K562 (cell line): Measurements from ENCODE around the gene PCDH9. TPM values are rescaled to one million over a fixed set of nuclear protein-coding genes. Genes with fewer than 3 reads are reported as not detected.

Source experiments
- ATAC-seq: fragments of 200-7000 bp; cut with Tn5 transposase; 3 replicates; pipeline ENCODE4 v1.9.1; 2020; ENCODE audit warnings: moderate library complexity
- BruUV-seq: library from RNA; stranded (reverse); fragments of 400-500 nt; replicated peaks from 2 replicates; lab custom pipeline; 2021; lab: Mats Ljungman, UMichigan
- CTCF ChIA-PET: fragments of 300-600 bp; formaldehyde crosslinking; extraction: SDS; loops from one replicate; lab custom pipeline; 2021; ENCODE audit warnings: low intra/inter-chr PET ratio; lab: Yijun Ruan, JAX
- POLR2A ChIA-PET: fragments of 300-600, 350-650 bp; sonication (Branson Sonifier 250); formaldehyde crosslinking; extraction: SDS; loops from one replicate; lab custom pipeline; 2021; ENCODE audit warnings: antibody characterized with exemption, inconsistent platforms; lab: Yijun Ruan, JAX
- DNase-seq, 4 experiments: peaks; one replicate each; pipeline versions ENCODE4 v3.0.0 to v3.0.0-alpha.2; 2011 to 2018; ENCODE audit warnings: low spot score in 3 of 4, mixed read lengths in 3 of 4; ENCODE audit errors: extremely low read depth in 1 of 4
- FAIRE-seq: peaks from 2 replicates; lab custom pipeline; 2011; peaks lifted over from hg19 to GRCh38; lab: Jason Lieb, UNC
- H2AFZ ChIP-seq: 2 replicates; pipeline ENCODE4 v1.6.0; 2011; ENCODE audit warnings: low read depth, low read length, control low read depth, inconsistent platforms
- H3K27ac ChIP-seq: fragments of 200-600 bp; 3 replicates; pipeline ENCODE4 v1.8.0; 2011; ENCODE audit warnings: low read depth, mild to moderate bottlenecking, control low read depth, inconsistent platforms, low read length, moderate library complexity, mixed read lengths; ENCODE audit errors: extremely low read depth
- H3K27me3 ChIP-seq, 2 experiments: fragments of 300-600 bp in 1 of 2; 2 replicates in 1 of 2; 3 replicates in 1 of 2; pipeline versions ENCODE4 v1.6.0 to v1.8.0; 2011; ENCODE audit warnings: inconsistent platforms in 2 of 2, low read length in 2 of 2, mild to moderate bottlenecking in 1 of 2, mixed read lengths in 1 of 2, moderate library complexity in 1 of 2; ENCODE audit not compliant: control insufficient read depth in 2 of 2, insufficient read depth in 2 of 2
- H3K36me3 ChIP-seq: fragments of 300-600 bp; 3 replicates; pipeline ENCODE4 v1.8.0; 2011; ENCODE audit warnings: mild to moderate bottlenecking, low read length, inconsistent platforms; ENCODE audit not compliant: control insufficient read depth, insufficient read depth
- H3K4me1 ChIP-seq, 2 experiments: fragments of 200-600 bp in 1 of 2; replicated peaks in 1 of 2; 2 replicates in 1 of 2; 3 replicates in 1 of 2; pipeline versions ENCODE4 v1.5.1 to v1.8.0; 2011; ENCODE audit warnings: inconsistent platforms in 2 of 2, low read length in 2 of 2, mild to moderate bottlenecking in 1 of 2, mixed read lengths in 1 of 2, moderate library complexity in 1 of 2; ENCODE audit not compliant: control insufficient read depth in 2 of 2, insufficient read depth in 2 of 2
- H3K4me2 ChIP-seq: 2 replicates; pipeline ENCODE4 v1.6.1; 2011; ENCODE audit warnings: low read length, control low read depth, inconsistent platforms, mixed read lengths; ENCODE audit not compliant: insufficient read depth
- H3K4me3 ChIP-seq: fragments of 200-600 bp; sonication (generic), shearing (Covaris generic); 2 replicates; pipeline ENCODE4 v1.5.1; 2016; ENCODE audit warnings: control low read depth, inconsistent platforms
- H3K79me2 ChIP-seq: fragments of 200-600 bp; 3 replicates; pipeline ENCODE4 v1.8.0; 2011; ENCODE audit warnings: low read length, inconsistent platforms; ENCODE audit not compliant: control insufficient read depth, insufficient read depth
- H3K9ac ChIP-seq, 2 experiments: 2 replicates each; pipeline versions ENCODE4 v1.6.0 to v1.6.1; 2011; ENCODE audit warnings: low read depth in 2 of 2, low read length in 2 of 2, control low read depth in 1 of 2, inconsistent platforms in 1 of 2, mild to moderate bottlenecking in 1 of 2, mixed read lengths in 1 of 2; ENCODE audit not compliant: insufficient read depth in 1 of 2
- H3K9me1 ChIP-seq: one replicate; pipeline ENCODE4 v1.6.0; 2011; ENCODE audit warnings: inconsistent platforms, mild to moderate bottlenecking, low read length, moderate library complexity; ENCODE audit not compliant: control insufficient read depth, insufficient read depth
- H3K9me3 ChIP-seq: replicated peaks from 2 replicates; pipeline ENCODE4 v1.5.1; 2011; ENCODE audit warnings: low read depth, low read length, inconsistent platforms; ENCODE audit not compliant: control insufficient read depth, insufficient read depth
- H4K20me1 ChIP-seq: replicated peaks from 2 replicates; pipeline ENCODE4 v1.6.1; 2011; ENCODE audit warnings: low read length, inconsistent platforms, mixed read lengths; ENCODE audit not compliant: control insufficient read depth, insufficient read depth
- FOXM1 ChIP-seq, 2 experiments: fragments of 450-650 bp in 1 of 2; sonication (generic) in 1 of 2; formaldehyde crosslinking in 1 of 2; IDR thresholded peaks; 2 replicates each; pipeline versions ENCODE4 v1.6.1 to v1.9.0; 2017 to 2022; ENCODE audit warnings: low read depth in 2 of 2, mild to moderate bottlenecking in 2 of 2, missing genetic modification reagents in 1 of 2, moderate library complexity in 1 of 2
- LEF1 ChIP-seq: fragments of 450-650 bp; IDR thresholded peaks from 2 replicates; pipeline ENCODE4 v1.6.1; 2016; ENCODE audit warnings: mild to moderate bottlenecking
- PPARD ChIP-seq: fragments of 250-450 bp; sonication (Bioruptor Pico); IDR thresholded peaks from 2 replicates; pipeline ENCODE4 v1.8.0; 2022; ENCODE audit warnings: inconsistent platforms, mild to moderate bottlenecking, moderate library complexity
- RNF2 ChIP-seq: sonication (generic); IDR thresholded peaks from 2 replicates; pipeline ENCODE4 v1.6.1; 2016
- SAP30 ChIP-seq: fragments of 200-600 bp; sonication (generic); IDR thresholded peaks from 2 replicates; pipeline ENCODE4 v1.6.1; 2012; ENCODE audit warnings: borderline replicate concordance, low read depth, mild to moderate bottlenecking, moderate library complexity, low read length, control low read depth, inconsistent platforms; ENCODE audit not compliant: insufficient read depth, poor library complexity, severe bottlenecking
- SRSF9 ChIP-seq: fragments of 200-400 bp; formaldehyde crosslinking; IDR thresholded peaks from 2 replicates; pipeline ENCODE4 v1.6.1; 2017; ENCODE audit warnings: low read depth, low read length, borderline replicate concordance
- ZNF668 ChIP-seq: fragments of 250-450 bp; sonication (Bioruptor Pico); IDR thresholded peaks from 2 replicates; pipeline ENCODE4 v1.8.0; 2022; ENCODE audit warnings: mild to moderate bottlenecking, inconsistent platforms
- WGBS: fragments of 100-300 bp; shearing (Covaris generic); methylation state at CpG from one replicate; pipeline ENCODE4 v1.1.6; 2016; ENCODE audit warnings: low coverage, mixed read lengths; ENCODE audit not compliant: insufficient coverage; ENCODE audit errors: missing lambda C conversion rate; 5-methylcytosine and 5-hydroxymethylcytosine counted together
- in situ Hi-C: fragments of 300-500 bp; cut with MboI; formaldehyde crosslinking; loops from 4 replicates; pipeline ENCODE4 v1.15.0; 2018; ENCODE audit warnings: inconsistent platforms, mixed read lengths
- intact Hi-C: fragments of 100-400 bp; cut with micrococcal nuclease; formaldehyde crosslinking; loops from 2 replicates; pipeline ENCODE4 v1.14.2; 2022
- polyA plus RNA-seq, 8 experiments: library from polyadenylated mRNA; depleted of rRNA in 4 of 8; stranded (reverse) in 5 of 8; unstranded in 3 of 8; fragments of >200 nt; fragmentation: Nextera tagmentation in 2 of 8; fragmentation: Illumina TruSeq in 1 of 8; extraction: Ambion mirVana in 2 of 8; extraction: Trizol in 1 of 8; gene quantifications; 2 replicates each; pipeline versions ENCODE4 v1.2.1 to v1.2.3, GENCODE V29; 2011 to 2014; ENCODE audit warnings: inconsistent platforms in 1 of 8, missing spikeins in 1 of 8
- total RNA-seq, 7 experiments: library from RNA; depleted of rRNA in 6 of 7; stranded (reverse); fragments of >200 nt in 6 of 7; fragmentation: Illumina TruSeq in 2 of 7; extraction: Trizol in 2 of 7; gene quantifications; 2 replicates each; pipeline versions ENCODE4 v1.2.1 to v1.2.3, GENCODE V29; 2011 to 2021; ENCODE audit warnings: low replicate concordance in 1 of 7
- TF ChIP-seq, protein P1 (sequence below): sonication (generic); formaldehyde crosslinking; IDR thresholded peaks from 2 replicates; pipeline ENCODE4 v1.8.1; 2023; ENCODE audit warnings: mild to moderate bottlenecking, missing genetic modification reagents

Gene PCDH9
- total and polyA plus RNA-seq, 9 of the 15 experiments (the other 6 are each of a cell fraction or from before 2014, with no cell fraction given): 1.1 to 6.7 (median 4.9) TPM

DNA sequence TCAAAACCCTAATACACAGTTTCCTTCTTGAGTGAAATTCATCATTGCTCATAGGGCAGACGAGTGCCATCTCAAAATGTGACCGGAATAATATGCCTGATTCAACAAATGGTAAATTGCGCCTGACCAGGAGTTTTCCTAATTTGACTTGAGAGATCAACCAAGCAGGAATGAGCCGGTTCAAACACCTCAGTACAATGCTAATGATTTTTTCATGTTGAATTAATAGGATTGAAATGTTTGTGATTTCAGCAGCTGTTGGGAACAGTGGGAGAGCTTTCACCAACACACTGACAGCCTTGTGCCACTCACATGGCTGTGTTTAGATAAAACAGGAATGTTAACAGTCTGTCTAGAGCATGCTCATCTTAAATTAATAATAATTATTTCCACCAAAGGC is 484.8 kb downstream of the PCDH9 start:
- Histone ChIP-seq H3K4me1 (no peaks in the 10 kb centered on the region), H3K4me2 (no peak overlapping the region), H3K9ac (no peak overlapping the region), H3K27ac (no peak overlapping the region), H3K9me1 (no peaks in the 10 kb centered on the region), H3K36me3 (no peaks in the 10 kb centered on the region), H2AFZ (no peak overlapping the region), H3K79me2 (no peaks in the 10 kb centered on the region), H4K20me1 (no peaks in the 10 kb centered on the region), H3K9me3 (no peaks in the 10 kb centered on the region), H3K4me3 (no peak overlapping the region), H3K27me3 (no peaks in the 10 kb centered on the region)
- DNase-seq (no peak), FAIRE-seq (no peak), ATAC-seq (no peak)
- TF ChIP-seq SRSF9: no peak
- no peak for TF ChIP-seq RNF2
- no peak for TF ChIP-seq LEF1
- TF ChIP-seq SAP30: no peak
- no peak for TF ChIP-seq PPARD (CRISPR knock-in tag)
- no peak for TF ChIP-seq FOXM1 (IDR thresholded peaks at IDR 0.05; ENCODE audit: low read depth)
- no peak for TF ChIP-seq FOXM1 (CRISPR knock-in tag; IDR thresholded peaks at IDR 0.05; ENCODE audit: low read depth)
- no peak for TF ChIP-seq ZNF668 (CRISPR knock-in tag)
- 62% methylated on average over 2 of the region's 4 CpGs for WGBS
- intact Hi-C loops (no loop called here), in situ Hi-C loops (no loop called here)
- ChIA-PET POLR2A (no interaction called here), CTCF (no interaction called here)
- BruUV-seq: no TSS peak

DNA sequence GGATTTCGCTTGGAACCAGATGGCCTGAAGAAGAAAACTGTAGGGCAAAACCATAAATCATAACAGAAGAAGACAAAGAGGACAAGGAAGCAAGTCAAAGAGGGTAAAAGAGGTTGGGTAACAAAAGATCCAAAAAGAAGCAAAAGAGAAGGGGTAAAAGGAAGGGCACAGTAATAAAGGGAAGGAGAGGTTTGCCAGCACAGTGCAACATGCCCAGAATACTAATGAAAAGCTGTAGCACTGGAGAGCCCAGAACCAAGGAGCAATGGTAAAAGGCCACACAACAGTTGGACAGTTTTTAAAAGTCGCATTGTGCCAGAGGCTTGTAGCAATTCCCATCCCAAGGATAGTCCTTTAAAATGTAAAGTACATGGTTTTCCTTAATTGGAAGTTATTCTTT is 506.6 kb downstream of the PCDH9 start:
- ATAC-seq (no peak), FAIRE-seq (no peak), DNase-seq (no peak)
- ChIA-PET POLR2A (no interaction called here), CTCF (no interaction called here)
- in situ Hi-C loops: no loop called here
- no peaks in the 10 kb centered on the region for H3K36me3 ChIP-seq
- H3K9me1 ChIP-seq: no peaks in the 10 kb centered on the region
- intact Hi-C loops: no loop called here
- no peaks in the 10 kb centered on the region for H3K79me2 ChIP-seq
- no peak overlapping the region for H2AFZ ChIP-seq
- H3K4me3 ChIP-seq: no peak overlapping the region
- no peaks in the 10 kb centered on the region for H3K9me3 ChIP-seq
- no peak overlapping the region for H3K9ac ChIP-seq
- H3K27ac ChIP-seq: no peak overlapping the region
- H3K4me1 ChIP-seq: no peaks in the 10 kb centered on the region
- H4K20me1 ChIP-seq: no peaks in the 10 kb centered on the region
- TF ChIP-seq, protein P1, sequence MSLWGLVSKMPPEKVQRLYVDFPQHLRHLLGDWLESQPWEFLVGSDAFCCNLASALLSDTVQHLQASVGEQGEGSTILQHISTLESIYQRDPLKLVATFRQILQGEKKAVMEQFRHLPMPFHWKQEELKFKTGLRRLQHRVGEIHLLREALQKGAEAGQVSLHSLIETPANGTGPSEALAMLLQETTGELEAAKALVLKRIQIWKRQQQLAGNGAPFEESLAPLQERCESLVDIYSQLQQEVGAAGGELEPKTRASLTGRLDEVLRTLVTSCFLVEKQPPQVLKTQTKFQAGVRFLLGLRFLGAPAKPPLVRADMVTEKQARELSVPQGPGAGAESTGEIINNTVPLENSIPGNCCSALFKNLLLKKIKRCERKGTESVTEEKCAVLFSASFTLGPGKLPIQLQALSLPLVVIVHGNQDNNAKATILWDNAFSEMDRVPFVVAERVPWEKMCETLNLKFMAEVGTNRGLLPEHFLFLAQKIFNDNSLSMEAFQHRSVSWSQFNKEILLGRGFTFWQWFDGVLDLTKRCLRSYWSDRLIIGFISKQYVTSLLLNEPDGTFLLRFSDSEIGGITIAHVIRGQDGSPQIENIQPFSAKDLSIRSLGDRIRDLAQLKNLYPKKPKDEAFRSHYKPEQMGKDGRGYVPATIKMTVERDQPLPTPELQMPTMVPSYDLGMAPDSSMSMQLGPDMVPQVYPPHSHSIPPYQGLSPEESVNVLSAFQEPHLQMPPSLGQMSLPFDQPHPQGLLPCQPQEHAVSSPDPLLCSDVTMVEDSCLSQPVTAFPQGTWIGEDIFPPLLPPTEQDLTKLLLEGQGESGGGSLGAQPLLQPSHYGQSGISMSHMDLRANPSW (CRISPR knock-in tag): no peak
- 23% methylated on average over 2 of the region's 2 CpGs for WGBS
- no TSS peak for BruUV-seq
- no peaks in the 10 kb centered on the region for H3K27me3 ChIP-seq
- H3K4me2 ChIP-seq: no peak overlapping the region
